A549 (cell line): ENCODE data around the gene TM4SF20. TPM values are rescaled to one million over a fixed set of nuclear protein-coding genes. Genes with fewer than 3 reads are reported as not detected.
A peak's percentile ranks its signal among the peaks of the same experiment; 100 is the strongest.

Source experiments
- ATAC-seq, 2 experiments: fragments of 200-7000 bp in 1 of 2; fragments of >200 bp in 1 of 2; cut with Nextera tagmentation in 1 of 2; cut with Tn5 transposase in 1 of 2; 3 replicates each; pipeline versions ENCODE4 v1.8.0 to v1.9.1; 2018 to 2020; ENCODE audit warnings: mild to moderate bottlenecking in 1 of 2, moderate library complexity in 1 of 2
- CTCF ChIA-PET: fragments of 300-600 bp; sonication (Branson Sonifier 250); formaldehyde crosslinking; extraction: SDS; loops from one replicate; lab custom pipeline; 2021; ENCODE audit warnings: antibody characterized with exemption, inconsistent platforms; lab: Yijun Ruan, JAX
- POLR2A ChIA-PET: fragments of 350-600 bp; formaldehyde crosslinking; extraction: SDS; loops from one replicate; lab custom pipeline; 2021; ENCODE audit warnings: antibody characterized with exemption, inconsistent platforms; lab: Yijun Ruan, JAX
- DNase-seq, 2 experiments: peaks; one replicate each; pipeline versions ENCODE4 v3.0.0 to v3.0.0-alpha.2; 2011 to 2016; ENCODE audit warnings: low read depth in 1 of 2, low spot score in 1 of 2
- FAIRE-seq: peaks from 2 replicates; lab custom pipeline; 2011; peaks lifted over from hg19 to GRCh38; lab: Jason Lieb, UNC
- H3K27ac ChIP-seq, 2 experiments: fragments of >200 bp; sonication (Bioruptor Twin); formaldehyde crosslinking; 3 replicates each; pipeline ENCODE4 v1.5.1; 2016 to 2017
- H3K4me1 ChIP-seq: fragments of >200 bp; sonication (Bioruptor Twin); formaldehyde crosslinking; 3 replicates; pipeline ENCODE4 v1.6.1; 2016
- H3K4me2 ChIP-seq: fragments of >200 bp; sonication (Bioruptor Twin); formaldehyde crosslinking; 3 replicates; pipeline ENCODE4 v1.6.1; 2016
- H3K4me3 ChIP-seq: fragments of >200 bp; sonication (Bioruptor Twin); formaldehyde crosslinking; 3 replicates; pipeline ENCODE4 v1.5.1; 2016
- H3K9me3 ChIP-seq: fragments of >200 bp; sonication (Bioruptor Twin); formaldehyde crosslinking; 3 replicates; pipeline ENCODE4 v1.6.1; 2016
- BHLHE40 ChIP-seq: IDR thresholded peaks from 2 replicates; pipeline ENCODE4 v1.6.1; 2012; ENCODE audit warnings: low read depth, low read length, inconsistent platforms
- CBX2 ChIP-seq: fragments of 200-600 bp; sonication (generic); IDR thresholded peaks from 2 replicates; pipeline ENCODE4 v1.6.1; 2016; ENCODE audit warnings: low read depth, mild to moderate bottlenecking, borderline replicate concordance
- CEBPB ChIP-seq, 2 experiments: fragments of >200 bp in 1 of 2; sonication (Bioruptor Twin) in 1 of 2; formaldehyde crosslinking in 1 of 2; IDR thresholded peaks; 2 replicates each; pipeline ENCODE4 v1.6.1; 2012 to 2016
- CHD4 ChIP-seq: fragments of 200-600 bp; sonication (generic); IDR thresholded peaks from 2 replicates; pipeline ENCODE4 v1.6.1; 2016; ENCODE audit warnings: antibody characterized with exemption, mild to moderate bottlenecking, borderline replicate concordance
- EHF ChIP-seq: fragments of 250-450 bp; sonication (Bioruptor Pico); IDR thresholded peaks from 2 replicates; pipeline ENCODE4 v1.5.0; 2020; ENCODE audit warnings: mild to moderate bottlenecking
- EHMT2 ChIP-seq: fragments of 200-600 bp; sonication (generic); IDR thresholded peaks from 2 replicates; pipeline ENCODE4 v1.6.1; 2016; ENCODE audit warnings: antibody characterized with exemption, low read depth, mild to moderate bottlenecking, moderate library complexity
- EP300 ChIP-seq, 2 experiments: fragments of >200 bp; sonication (Bioruptor Twin); formaldehyde crosslinking; IDR thresholded peaks; 2 replicates in 1 of 2; 3 replicates in 1 of 2; pipeline ENCODE4 v1.6.1; 2016 to 2017
- FOXS1 ChIP-seq: fragments of 250-450 bp; sonication (Bioruptor Pico); IDR thresholded peaks from 2 replicates; pipeline ENCODE4 v1.5.0; 2020; ENCODE audit warnings: mild to moderate bottlenecking, moderate library complexity
- HDAC2 ChIP-seq: fragments of 200-600 bp; sonication (generic); IDR thresholded peaks from 2 replicates; pipeline ENCODE4 v1.6.1; 2016
- HOXB13 ChIP-seq: fragments of 250-450 bp; sonication (Bioruptor Pico); IDR thresholded peaks from 2 replicates; pipeline ENCODE4 v1.5.0; 2020; ENCODE audit warnings: low read depth, mild to moderate bottlenecking, moderate library complexity
- HOXB5 ChIP-seq: fragments of 250-450 bp; sonication (Bioruptor Pico); IDR thresholded peaks from 2 replicates; pipeline ENCODE4 v1.5.0; 2020; ENCODE audit warnings: mild to moderate bottlenecking, moderate library complexity
- JUN ChIP-seq, 2 experiments: fragments of >200 bp; sonication (Bioruptor Twin); formaldehyde crosslinking; IDR thresholded peaks; 2 replicates in 1 of 2; 3 replicates in 1 of 2; pipeline ENCODE4 v1.6.1; 2016 to 2017
- KDM1A ChIP-seq: fragments of 200-600 bp; sonication (generic); IDR thresholded peaks from 2 replicates; pipeline ENCODE4 v1.6.1; 2016; ENCODE audit warnings: low read depth, mild to moderate bottlenecking
- MYC ChIP-seq: IDR thresholded peaks from 2 replicates; pipeline ENCODE4 v1.6.1; 2012; ENCODE audit warnings: mild to moderate bottlenecking, inconsistent platforms, low read length, improper control_type of control experiment, borderline replicate concordance
- NPAS2 ChIP-seq: fragments of 250-450 bp; sonication (Bioruptor Pico); IDR thresholded peaks from 2 replicates; pipeline ENCODE4 v1.8.0; 2022; ENCODE audit warnings: mild to moderate bottlenecking, moderate library complexity, borderline replicate concordance
- POLR2A ChIP-seq: IDR thresholded peaks from 2 replicates; pipeline ENCODE4 v1.6.1; 2012; ENCODE audit warnings: mild to moderate bottlenecking, low read length
- POLR2AphosphoS2 ChIP-seq: conservative IDR thresholded peaks from 2 replicates; pipeline ENCODE4 v1.6.1; 2012; ENCODE audit warnings: low read length, improper control_type of control experiment, inconsistent platforms
- RARB ChIP-seq: fragments of 250-450 bp; sonication (Bioruptor Pico); IDR thresholded peaks from 2 replicates; pipeline ENCODE4 v1.8.0; 2021; ENCODE audit warnings: mild to moderate bottlenecking, moderate library complexity
- RCOR1 ChIP-seq: fragments of 150-350 bp; IDR thresholded peaks from 2 replicates; pipeline ENCODE4 v1.6.1; 2014; ENCODE audit warnings: antibody characterized with exemption, low read length, low read depth
- RFX5 ChIP-seq: fragments of 450-650 bp; IDR thresholded peaks from 2 replicates; pipeline ENCODE4 v1.7.1; 2014; ENCODE audit warnings: antibody characterized with exemption, mild to moderate bottlenecking, moderate library complexity
- RNF2 ChIP-seq: fragments of 200-600 bp; sonication (generic); IDR thresholded peaks from 2 replicates; pipeline ENCODE4 v1.6.1; 2016; ENCODE audit warnings: low read depth, mild to moderate bottlenecking, antibody characterized with exemption, moderate library complexity, borderline replicate concordance
- TP53 ChIP-seq: fragments of 250-450 bp; sonication (Bioruptor Pico); IDR thresholded peaks from 2 replicates; pipeline ENCODE4 v1.5.0; 2021; ENCODE audit warnings: mild to moderate bottlenecking, moderate library complexity
- ZC3H11A ChIP-seq: fragments of 450-650 bp; IDR thresholded peaks from 2 replicates; pipeline ENCODE4 v1.6.1; 2014; ENCODE audit warnings: antibody characterized with exemption, mild to moderate bottlenecking
- ZNF302 ChIP-seq: fragments of 250-450 bp; sonication (Bioruptor Pico); IDR thresholded peaks from 2 replicates; pipeline ENCODE4 v1.9.0; 2021; ENCODE audit warnings: inconsistent platforms, mild to moderate bottlenecking, moderate library complexity
- ZSCAN20 ChIP-seq: fragments of 250-450 bp; sonication (Bioruptor Pico); IDR thresholded peaks from 2 replicates; pipeline ENCODE4 v1.8.0; 2022; ENCODE audit warnings: mild to moderate bottlenecking, moderate library complexity
- WGBS: methylation state at CpG from one replicate; pipeline ENCODE4 v1.1.6; 2017; ENCODE audit errors: missing lambda C conversion rate; 5-methylcytosine and 5-hydroxymethylcytosine counted together
- polyA plus RNA-seq, 4 experiments: library from polyadenylated mRNA; depleted of rRNA in 3 of 4; stranded (reverse); fragments of >200 nt; fragmentation: RNase III in 1 of 4; extraction: RNeasy Plus Mini Kit Qiagen cat#74134 plus additional on column Dnase treatment in 1 of 4; gene quantifications; 2 replicates in 3 of 4; 3 replicates in 1 of 4; pipeline ENCODE4 v1.2.3, GENCODE V29; 2011 to 2017
- TF ChIP-seq, protein P1 (sequence below): fragments of 150-350 bp; IDR thresholded peaks from 2 replicates; pipeline ENCODE4 v1.6.1; 2014; ENCODE audit warnings: low read depth, mild to moderate bottlenecking, low read length
- TF ChIP-seq, protein P2 (sequence below): IDR thresholded peaks from 2 replicates; pipeline ENCODE4 v1.6.1; 2012; ENCODE audit warnings: low read depth, borderline replicate concordance
- TF ChIP-seq, protein P3 (sequence below): fragments of 250-450 bp; sonication (Bioruptor Pico); IDR thresholded peaks from 2 replicates; pipeline ENCODE4 v1.5.0; 2020; ENCODE audit warnings: low read depth, mild to moderate bottlenecking, moderate library complexity
- TF ChIP-seq, protein P4 (sequence below): fragments of >200 bp; sonication (Bioruptor Twin); formaldehyde crosslinking; IDR thresholded peaks from 3 replicates; pipeline ENCODE4 v1.5.1; 2016
- TF ChIP-seq, protein P5 (sequence below): IDR thresholded peaks from 2 replicates; pipeline ENCODE4 v1.6.1; 2012

The TM4SF20 gene
- polyA plus RNA-seq, 2 of the 4 experiments (the other 2 are of a cell fraction), result 59.3 to 136 TPM

DNA sequence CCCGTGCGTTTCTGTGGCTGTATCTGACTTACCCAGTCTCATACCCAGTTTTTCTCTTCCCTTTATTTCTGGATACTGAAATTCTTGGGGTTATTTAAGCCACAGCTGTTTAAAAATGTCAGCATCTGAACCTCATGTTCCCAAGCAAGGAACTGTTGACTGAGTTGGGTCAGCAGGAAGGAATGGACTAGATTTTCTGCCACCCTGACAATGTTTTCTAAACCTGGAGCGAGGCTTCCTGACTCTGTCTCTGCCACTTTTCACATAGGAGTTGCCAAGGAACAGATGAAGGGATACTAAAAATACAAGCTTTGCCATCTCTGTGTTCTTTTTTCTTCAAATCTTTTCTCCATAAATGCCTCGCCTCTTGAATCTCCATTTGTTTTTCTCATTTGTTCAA is 37.6 kb upstream of the TM4SF20 start:
- H3K9me3 ChIP-seq, result no peaks in the 10 kb centered on the region
- TF ChIP-seq RNF2, result no peak
- TF ChIP-seq FOXS1 (CRISPR knock-in tag), result no peak
- TF ChIP-seq EHMT2, result no peak
- TF ChIP-seq, protein P1, sequence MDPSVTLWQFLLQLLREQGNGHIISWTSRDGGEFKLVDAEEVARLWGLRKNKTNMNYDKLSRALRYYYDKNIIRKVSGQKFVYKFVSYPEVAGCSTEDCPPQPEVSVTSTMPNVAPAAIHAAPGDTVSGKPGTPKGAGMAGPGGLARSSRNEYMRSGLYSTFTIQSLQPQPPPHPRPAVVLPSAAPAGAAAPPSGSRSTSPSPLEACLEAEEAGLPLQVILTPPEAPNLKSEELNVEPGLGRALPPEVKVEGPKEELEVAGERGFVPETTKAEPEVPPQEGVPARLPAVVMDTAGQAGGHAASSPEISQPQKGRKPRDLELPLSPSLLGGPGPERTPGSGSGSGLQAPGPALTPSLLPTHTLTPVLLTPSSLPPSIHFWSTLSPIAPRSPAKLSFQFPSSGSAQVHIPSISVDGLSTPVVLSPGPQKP, result no peak
- no peak for TF ChIP-seq JUN (IDR thresholded peaks at IDR 0.05)
- TF ChIP-seq, all 56 proteins: peak for 0
- no peak for DNase-seq
- Histone ChIP-seq H3K4me3 (no peak overlapping the region), H3K27ac (peak overlapping the region; percentile 80 to 89), H3K4me2 (no peak overlapping the region), H3K4me1 (peaks cover 47% of the 10 kb centered on the region)
- CTCF ChIA-PET, result interaction anchor here (0.7 to 2.6 kb wide), 5 partner anchors 10 to 287 kb away, joined by 3 to 15 read pairs (median 8); no protein-coding TSS in a partner anchor
- no peak for ATAC-seq
- no peak for FAIRE-seq
- 88% methylated on average over 4 of the region's 4 CpGs for WGBS
- POLR2A ChIA-PET, result no interaction called here

DNA sequence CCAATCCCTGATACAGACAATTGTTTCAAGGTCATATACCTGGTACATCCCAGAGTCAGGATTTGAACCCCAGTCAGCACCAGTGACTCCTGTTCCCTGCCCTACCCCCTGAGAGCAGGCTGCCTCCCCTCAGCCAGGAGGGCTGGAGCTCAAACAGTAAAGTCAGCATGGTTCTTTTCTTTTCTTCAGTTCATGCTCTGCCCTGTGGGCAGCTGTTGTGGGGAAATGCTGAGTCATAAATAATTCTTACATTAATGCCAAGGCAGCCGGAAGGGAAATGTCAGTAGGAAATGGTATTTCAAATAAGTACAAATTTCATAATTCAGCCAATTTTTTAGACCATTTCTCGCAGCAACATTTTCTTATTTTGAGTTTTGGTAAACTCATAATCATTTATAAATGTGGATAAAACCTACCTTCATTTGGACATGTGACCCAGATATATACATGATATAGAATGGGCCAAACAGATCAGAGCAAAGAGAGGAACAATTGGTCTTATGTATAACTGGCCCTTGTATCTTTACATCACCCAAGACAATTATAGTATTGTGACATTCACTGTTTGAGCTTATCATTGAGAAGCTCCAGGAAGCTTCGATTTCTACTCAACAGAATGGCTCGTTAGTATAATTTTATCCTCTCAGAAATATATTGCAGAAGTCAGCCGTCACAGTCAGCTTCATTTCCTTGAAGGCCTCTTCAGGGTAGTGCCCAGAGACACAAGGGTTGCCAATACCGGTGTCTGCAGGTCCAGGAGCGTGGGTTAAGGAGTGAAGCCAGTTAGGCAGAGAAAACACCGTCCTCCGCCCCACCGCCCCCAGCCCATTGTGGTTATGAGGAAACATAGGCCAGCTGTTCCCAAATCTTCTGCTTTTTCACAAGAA is 36.7 kb upstream of the TM4SF20 start:
- FAIRE-seq (no peak), ATAC-seq (peak; percentile 79 to 81), DNase-seq (peak; percentile 47 to 78)
- H3K27ac ChIP-seq, result peak overlapping the region; percentile 80 to 89
- 83% methylated on average over 10 of the region's 10 CpGs for WGBS
- POLR2A ChIA-PET, result interaction anchor here (1.3 kb wide), 1 partner anchor 65 kb away, joined by 3 read pairs; no protein-coding TSS in a partner anchor
- no peaks in the 10 kb centered on the region for H3K9me3 ChIP-seq
- H3K4me3 ChIP-seq, result no peak overlapping the region
- CTCF ChIA-PET, result interaction anchor here (0.6 to 2.6 kb wide), 5 partner anchors 9 to 65 kb away, joined by 3 to 15 read pairs (median 8); no protein-coding TSS in a partner anchor
- H3K4me1 ChIP-seq, result peaks cover 56% of the 10 kb centered on the region
- H3K4me2 ChIP-seq, result peak overlapping the region; percentile 40
- TF ChIP-seq MYC, result no peak
- TF ChIP-seq RCOR1, result no peak
- TF ChIP-seq TP53 (CRISPR knock-in tag), result no peak
- TF ChIP-seq ZC3H11A, result no peak
- TF ChIP-seq EP300 (IDR thresholded peaks at IDR 0.05), result peak in 1 of 2 experiments; percentile 36; a peak in 1 of 5 replicates
- no peak for TF ChIP-seq HOXB5 (CRISPR knock-in tag)
- TF ChIP-seq, protein P1, result no peak
- peak in 1 of 2 experiments; percentile 50; a peak in 2 of 4 replicates for TF ChIP-seq CEBPB (IDR thresholded peaks at IDR 0.05)
- TF ChIP-seq, protein P2, sequence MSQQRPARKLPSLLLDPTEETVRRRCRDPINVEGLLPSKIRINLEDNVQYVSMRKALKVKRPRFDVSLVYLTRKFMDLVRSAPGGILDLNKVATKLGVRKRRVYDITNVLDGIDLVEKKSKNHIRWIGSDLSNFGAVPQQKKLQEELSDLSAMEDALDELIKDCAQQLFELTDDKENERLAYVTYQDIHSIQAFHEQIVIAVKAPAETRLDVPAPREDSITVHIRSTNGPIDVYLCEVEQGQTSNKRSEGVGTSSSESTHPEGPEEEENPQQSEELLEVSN, result no peak
- no peak for TF ChIP-seq HDAC2
- TF ChIP-seq BHLHE40, result no peak
- TF ChIP-seq EHF (CRISPR knock-in tag), result no peak
- no peak for TF ChIP-seq ZSCAN20
- TF ChIP-seq RFX5, result no peak
- no peak for TF ChIP-seq RARB
- TF ChIP-seq KDM1A, result no peak
- TF ChIP-seq POLR2AphosphoS2, result no peak
- TF ChIP-seq, protein P3, sequence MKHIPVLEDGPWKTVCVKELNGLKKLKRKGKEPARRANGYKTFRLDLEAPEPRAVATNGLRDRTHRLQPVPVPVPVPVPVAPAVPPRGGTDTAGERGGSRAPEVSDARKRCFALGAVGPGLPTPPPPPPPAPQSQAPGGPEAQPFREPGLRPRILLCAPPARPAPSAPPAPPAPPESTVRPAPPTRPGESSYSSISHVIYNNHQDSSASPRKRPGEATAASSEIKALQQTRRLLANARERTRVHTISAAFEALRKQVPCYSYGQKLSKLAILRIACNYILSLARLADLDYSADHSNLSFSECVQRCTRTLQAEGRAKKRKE (CRISPR knock-in tag), result 0 out of 2 replicates have a peak, but pooled peaks have one; percentile 45
- TF ChIP-seq, protein P4, sequence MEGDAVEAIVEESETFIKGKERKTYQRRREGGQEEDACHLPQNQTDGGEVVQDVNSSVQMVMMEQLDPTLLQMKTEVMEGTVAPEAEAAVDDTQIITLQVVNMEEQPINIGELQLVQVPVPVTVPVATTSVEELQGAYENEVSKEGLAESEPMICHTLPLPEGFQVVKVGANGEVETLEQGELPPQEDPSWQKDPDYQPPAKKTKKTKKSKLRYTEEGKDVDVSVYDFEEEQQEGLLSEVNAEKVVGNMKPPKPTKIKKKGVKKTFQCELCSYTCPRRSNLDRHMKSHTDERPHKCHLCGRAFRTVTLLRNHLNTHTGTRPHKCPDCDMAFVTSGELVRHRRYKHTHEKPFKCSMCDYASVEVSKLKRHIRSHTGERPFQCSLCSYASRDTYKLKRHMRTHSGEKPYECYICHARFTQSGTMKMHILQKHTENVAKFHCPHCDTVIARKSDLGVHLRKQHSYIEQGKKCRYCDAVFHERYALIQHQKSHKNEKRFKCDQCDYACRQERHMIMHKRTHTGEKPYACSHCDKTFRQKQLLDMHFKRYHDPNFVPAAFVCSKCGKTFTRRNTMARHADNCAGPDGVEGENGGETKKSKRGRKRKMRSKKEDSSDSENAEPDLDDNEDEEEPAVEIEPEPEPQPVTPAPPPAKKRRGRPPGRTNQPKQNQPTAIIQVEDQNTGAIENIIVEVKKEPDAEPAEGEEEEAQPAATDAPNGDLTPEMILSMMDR, result no peak
- TF ChIP-seq POLR2A, result no peak
- no peak for TF ChIP-seq CBX2
- no peak for TF ChIP-seq CHD4
- TF ChIP-seq JUN (IDR thresholded peaks at IDR 0.05), result peak in 1 of 2 experiments; percentile 36; a peak in 1 of 5 replicates
- TF ChIP-seq ZNF302 (CRISPR knock-in tag), result no peak
- TF ChIP-seq, protein P5, sequence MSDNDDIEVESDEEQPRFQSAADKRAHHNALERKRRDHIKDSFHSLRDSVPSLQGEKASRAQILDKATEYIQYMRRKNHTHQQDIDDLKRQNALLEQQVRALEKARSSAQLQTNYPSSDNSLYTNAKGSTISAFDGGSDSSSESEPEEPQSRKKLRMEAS, result peak; percentile 47
- TF ChIP-seq NPAS2 (CRISPR knock-in tag), result no peak
- no peak for TF ChIP-seq HOXB13
